Loucy (cell line): ENCODE data around the gene SPSB4.

Source experiments
- H2AFZ ChIP-seq: fragments of 200-600 bp; sonication (generic); 2 replicates; pipeline ENCODE4 v1.6.0; 2016; ENCODE audit warnings: antibody characterized with exemption, mild to moderate bottlenecking, low read length, moderate library complexity
- H3F3A ChIP-seq: fragments of 200-600 bp; 2 replicates; pipeline ENCODE4 v1.6.0; 2016; ENCODE audit warnings: antibody characterized with exemption, low read depth, mild to moderate bottlenecking
- H3K27me3 ChIP-seq: fragments of 200-600 bp; sonication (generic); 2 replicates; pipeline ENCODE4 v1.6.1; 2014; ENCODE audit warnings: low read length, mild to moderate bottlenecking; ENCODE audit not compliant: insufficient read depth, poor library complexity, severe bottlenecking
- H3K36me3 ChIP-seq: fragments of 200-600 bp; sonication (generic); 2 replicates; pipeline ENCODE4 v1.6.1; 2016; ENCODE audit warnings: low read length; ENCODE audit not compliant: insufficient read depth
- H3K4me1 ChIP-seq: fragments of 200-600 bp; sonication (generic); 2 replicates; pipeline ENCODE4 v1.5.1; 2014; ENCODE audit warnings: low read length, mild to moderate bottlenecking; ENCODE audit not compliant: insufficient read depth, poor library complexity, severe bottlenecking
- H3K4me2 ChIP-seq: fragments of 200-600 bp; sonication (generic); 2 replicates; pipeline ENCODE4 v1.6.0; 2014; ENCODE audit warnings: antibody characterized with exemption, low read length, low read depth, mild to moderate bottlenecking; ENCODE audit not compliant: poor library complexity, severe bottlenecking
- H3K4me3 ChIP-seq: fragments of 200-600 bp; sonication (generic); 2 replicates; pipeline ENCODE4 v1.5.1; 2014; ENCODE audit warnings: low read length, mild to moderate bottlenecking, mixed read lengths; ENCODE audit not compliant: poor library complexity, severe bottlenecking
- H3K79me2 ChIP-seq: fragments of 200-600 bp; sonication (generic); 2 replicates; pipeline ENCODE4 v1.6.1; 2014; ENCODE audit warnings: low read length; ENCODE audit not compliant: insufficient read depth
- H3K9ac ChIP-seq: fragments of 200-600 bp; sonication (generic); 2 replicates; pipeline ENCODE4 v1.6.0; 2014; ENCODE audit warnings: mild to moderate bottlenecking, low read depth, low read length, moderate library complexity; ENCODE audit not compliant: poor library complexity, severe bottlenecking
- H3K9me2 ChIP-seq: fragments of 200-600 bp; sonication (generic); replicated peaks from 2 replicates; pipeline ENCODE4 v1.6.1; 2016; ENCODE audit warnings: low read depth, low read length, mixed read lengths
- H3K9me3 ChIP-seq: fragments of 200-600 bp; sonication (generic); 2 replicates; pipeline ENCODE4 v1.6.1; 2014; ENCODE audit warnings: mild to moderate bottlenecking, antibody characterized with exemption, low read length, low read depth; ENCODE audit not compliant: insufficient read depth
- H4K20me1 ChIP-seq: fragments of 200-600 bp; sonication (generic); 2 replicates; pipeline ENCODE4 v1.6.0; 2014; ENCODE audit warnings: antibody characterized with exemption, low read length, mild to moderate bottlenecking; ENCODE audit not compliant: insufficient read depth, poor library complexity, severe bottlenecking
- EZH2phosphoT487 ChIP-seq: fragments of 200-600 bp; IDR thresholded peaks from 2 replicates; pipeline ENCODE4 v1.6.1; 2018; ENCODE audit warnings: antibody characterized with exemption, mild to moderate bottlenecking, moderate library complexity, borderline replicate concordance
- TF ChIP-seq, protein P1 (sequence below): fragments of 200-600 bp; sonication (generic); conservative IDR thresholded peaks from 2 replicates; pipeline ENCODE4 v1.5.1; 2014; ENCODE audit warnings: mild to moderate bottlenecking, antibody characterized with exemption, low read length

SPSB4 gene

DNA sequence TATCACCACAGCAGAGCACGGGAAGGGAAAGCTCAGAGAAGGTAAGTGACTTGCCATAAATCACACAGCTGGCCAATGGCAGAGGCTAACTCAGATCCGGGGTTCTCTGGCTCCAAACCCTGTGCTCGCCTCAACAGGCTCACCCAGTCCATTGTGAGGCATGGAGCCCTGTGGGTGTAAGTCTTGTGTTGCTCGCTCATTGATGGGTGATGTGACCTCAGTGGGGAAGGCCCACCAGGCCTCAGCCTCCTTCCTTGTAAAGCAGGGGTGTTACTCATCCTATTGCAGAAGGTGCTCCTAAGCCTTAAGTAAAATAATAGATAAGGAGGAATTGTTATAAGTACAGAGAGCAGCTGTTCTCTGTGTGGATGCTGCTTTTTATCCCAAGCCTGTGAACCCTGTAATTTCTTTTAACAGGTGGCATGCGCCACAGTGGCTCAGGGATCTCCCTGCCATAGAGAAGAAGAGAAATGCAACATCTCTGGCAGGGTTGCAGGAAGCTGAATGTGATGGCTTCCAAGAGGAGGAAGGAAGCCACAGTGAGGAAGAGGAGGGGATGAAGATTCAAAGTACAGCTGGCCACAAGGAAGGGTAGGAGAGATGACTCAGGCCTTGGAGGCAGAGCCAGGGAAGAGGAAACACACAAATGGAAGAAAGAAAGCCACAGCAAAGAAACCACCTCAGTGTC lies 30.9 kb upstream of the SPSB4 start:
- peaks cover 7% of the 10 kb centered on the region for H3K4me1 ChIP-seq
- H3K9ac ChIP-seq: no peak overlapping the region
- H3K36me3 ChIP-seq: no peaks in the 10 kb centered on the region
- H2AFZ ChIP-seq: peak overlapping the region; percentile 42
- no peaks in the 10 kb centered on the region for H3K27me3 ChIP-seq
- no peak for TF ChIP-seq EZH2phosphoT487
- TF ChIP-seq, protein P1, sequence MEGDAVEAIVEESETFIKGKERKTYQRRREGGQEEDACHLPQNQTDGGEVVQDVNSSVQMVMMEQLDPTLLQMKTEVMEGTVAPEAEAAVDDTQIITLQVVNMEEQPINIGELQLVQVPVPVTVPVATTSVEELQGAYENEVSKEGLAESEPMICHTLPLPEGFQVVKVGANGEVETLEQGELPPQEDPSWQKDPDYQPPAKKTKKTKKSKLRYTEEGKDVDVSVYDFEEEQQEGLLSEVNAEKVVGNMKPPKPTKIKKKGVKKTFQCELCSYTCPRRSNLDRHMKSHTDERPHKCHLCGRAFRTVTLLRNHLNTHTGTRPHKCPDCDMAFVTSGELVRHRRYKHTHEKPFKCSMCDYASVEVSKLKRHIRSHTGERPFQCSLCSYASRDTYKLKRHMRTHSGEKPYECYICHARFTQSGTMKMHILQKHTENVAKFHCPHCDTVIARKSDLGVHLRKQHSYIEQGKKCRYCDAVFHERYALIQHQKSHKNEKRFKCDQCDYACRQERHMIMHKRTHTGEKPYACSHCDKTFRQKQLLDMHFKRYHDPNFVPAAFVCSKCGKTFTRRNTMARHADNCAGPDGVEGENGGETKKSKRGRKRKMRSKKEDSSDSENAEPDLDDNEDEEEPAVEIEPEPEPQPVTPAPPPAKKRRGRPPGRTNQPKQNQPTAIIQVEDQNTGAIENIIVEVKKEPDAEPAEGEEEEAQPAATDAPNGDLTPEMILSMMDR: no peak
- no peaks in the 10 kb centered on the region for H4K20me1 ChIP-seq
- no peaks in the 10 kb centered on the region for H3K9me2 ChIP-seq
- no peak overlapping the region for H3K4me3 ChIP-seq
- H3K79me2 ChIP-seq: no peaks in the 10 kb centered on the region
- H3K9me3 ChIP-seq: no peaks in the 10 kb centered on the region
- H3F3A ChIP-seq: no peaks in the 10 kb centered on the region
- no peak overlapping the region for H3K4me2 ChIP-seq

DNA sequence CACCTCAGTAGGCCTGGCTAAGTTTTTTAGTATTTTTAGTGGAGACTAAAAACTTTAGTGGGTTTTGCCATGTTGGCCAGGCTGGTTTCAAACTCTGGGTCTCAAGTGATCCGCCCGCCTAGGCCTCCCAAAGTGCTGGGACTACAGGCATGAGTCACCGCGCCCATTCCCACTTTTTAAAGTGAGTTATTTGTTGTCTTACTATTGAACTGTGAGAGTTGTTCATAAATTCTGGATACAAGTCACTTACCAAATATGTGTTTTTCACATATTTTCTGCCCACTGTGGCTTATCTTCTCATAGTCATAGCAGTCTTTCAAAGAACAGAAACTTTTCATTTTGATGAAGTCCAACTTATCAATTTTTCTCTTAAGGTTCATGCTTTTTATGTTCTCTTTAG lies 29.9 kb upstream of the SPSB4 start:
- TF ChIP-seq, protein P1: no peak
- TF ChIP-seq EZH2phosphoT487: no peak
- Histone ChIP-seq H2AFZ (no peak overlapping the region), H3K79me2 (no peaks in the 10 kb centered on the region)

DNA sequence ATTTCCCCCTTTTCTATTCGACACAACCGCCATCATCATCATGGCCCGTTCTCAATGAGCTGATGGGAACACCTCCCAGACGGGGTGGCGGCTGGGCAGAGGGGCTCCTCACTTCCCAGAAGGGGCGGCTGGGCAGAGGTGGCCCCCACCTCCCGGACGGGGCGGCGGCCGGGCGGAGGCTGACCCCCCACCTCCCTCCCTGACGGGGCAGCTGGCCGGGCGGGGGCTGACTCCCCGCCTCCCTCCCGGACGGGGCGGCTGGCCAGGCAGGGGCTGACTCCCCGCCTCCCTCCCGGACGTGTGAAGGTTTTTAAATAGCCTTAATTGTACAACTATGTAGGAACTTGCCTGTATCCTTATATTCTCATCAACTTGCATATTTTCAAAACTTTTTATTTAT lies 20.9 kb upstream of the SPSB4 start:
- Histone ChIP-seq H3K9me2 (no peaks in the 10 kb centered on the region), H3K9ac (no peak overlapping the region), H3K4me1 (no peaks in the 10 kb centered on the region), H2AFZ (no peak overlapping the region), H3K36me3 (no peaks in the 10 kb centered on the region), H3F3A (no peaks in the 10 kb centered on the region), H3K79me2 (no peaks in the 10 kb centered on the region), H4K20me1 (no peaks in the 10 kb centered on the region), H3K4me3 (no peak overlapping the region), H3K4me2 (no peak overlapping the region), H3K9me3 (no peaks in the 10 kb centered on the region), H3K27me3 (no peaks in the 10 kb centered on the region)
- no peak for TF ChIP-seq EZH2phosphoT487
- TF ChIP-seq, protein P1: no peak

More for the DNA sequence above, 29.9 kb upstream of the SPSB4 start:
- Histone ChIP-seq H3K4me3 (no peak overlapping the region), H3K9me3 (no peaks in the 10 kb centered on the region), H4K20me1 (no peaks in the 10 kb centered on the region), H3K36me3 (no peaks in the 10 kb centered on the region), H3K9me2 (no peaks in the 10 kb centered on the region), H3K27me3 (no peaks in the 10 kb centered on the region), H3K9ac (no peak overlapping the region), H3F3A (no peaks in the 10 kb centered on the region), H3K4me1 (peaks cover 7% of the 10 kb centered on the region), H3K4me2 (no peak overlapping the region)
